ENCODE results near the gene GIGYF1. TPM values are rescaled to one million over a fixed set of nuclear protein-coding genes. Genes with fewer than 3 reads are reported as not detected.
A peak's percentile ranks its signal among the peaks of the same experiment; 100 is the strongest.

Gene GIGYF1
- total RNA-seq, 1 experiment from 2014 or later = 22.1 TPM

GRCh38 chr7:100687751-100688300 lies 6.2 kb downstream of the GIGYF1 start:
- in situ Hi-C loops (cut with HindIII; ENCODE audit: low pct_unique_long_range_greater_than_20kb, low sequenced_read_pairs) = no loop called here
- no peak for DNase-seq (ENCODE audit: low read depth, low spot score)

- DNase-seq (ENCODE audit: low read depth, low spot score) = no peak
- in situ Hi-C loops (cut with HindIII; ENCODE audit: low pct_unique_long_range_greater_than_20kb, low sequenced_read_pairs) = no loop called here
These were observed 6.8 kb downstream of the GIGYF1 start for GRCh38 chr7:100687261-100687660.

- in situ Hi-C loops (cut with HindIII; ENCODE audit: low pct_unique_long_range_greater_than_20kb, low sequenced_read_pairs) = no loop called here
- no peak for DNase-seq (ENCODE audit: low read depth, low spot score)
These were observed 7.2 kb downstream of the GIGYF1 start for GRCh38 chr7:100686822-100687211.

GRCh38 chr7:100686201-100686821 lies 7.7 kb downstream of the GIGYF1 start:
- DNase-seq (ENCODE audit: low read depth, low spot score) = no peak
- in situ Hi-C loops (cut with HindIII; ENCODE audit: low pct_unique_long_range_greater_than_20kb, low sequenced_read_pairs) = no loop called here

- in situ Hi-C loops (cut with HindIII; ENCODE audit: low pct_unique_long_range_greater_than_20kb, low sequenced_read_pairs) = no loop called here
- DNase-seq (ENCODE audit: low read depth, low spot score) = no peak
These were observed 8.4 kb downstream of the GIGYF1 start for GRCh38 chr7:100685631-100686145.

- no peak for DNase-seq (ENCODE audit: low read depth, low spot score)
- in situ Hi-C loops (cut with HindIII; ENCODE audit: low pct_unique_long_range_greater_than_20kb, low sequenced_read_pairs) = no loop called here
These were observed 8.9 kb downstream of the GIGYF1 start for GRCh38 chr7:100685049-100685605.

- in situ Hi-C loops (cut with HindIII; ENCODE audit: low pct_unique_long_range_greater_than_20kb, low sequenced_read_pairs) = no loop called here
- no peak for DNase-seq (ENCODE audit: low read depth, low spot score)
These were observed 9.5 kb downstream of the GIGYF1 start for GRCh38 chr7:100684534-100685042.

- in situ Hi-C loops (cut with HindIII; ENCODE audit: low pct_unique_long_range_greater_than_20kb, low sequenced_read_pairs) = no loop called here
- no peak for DNase-seq (ENCODE audit: low read depth, low spot score)
These were observed 10.2 kb downstream of the GIGYF1 start for GRCh38 chr7:100683659-100684533.

- in situ Hi-C loops (cut with HindIII; ENCODE audit: low pct_unique_long_range_greater_than_20kb, low sequenced_read_pairs) = no loop called here
- DNase-seq (ENCODE audit: low read depth, low spot score) = no peak
These were observed 10.9 kb downstream of the GIGYF1 start for GRCh38 chr7:100682991-100683658.

GRCh38 chr7:100682228-100682741 lies 11.8 kb downstream of the GIGYF1 start:
- no peak for DNase-seq (ENCODE audit: low read depth, low spot score)
- in situ Hi-C loops (cut with HindIII; ENCODE audit: low pct_unique_long_range_greater_than_20kb, low sequenced_read_pairs) = no loop called here

GRCh38 chr7:100681491-100682227 lies 12.4 kb downstream of the GIGYF1 start:
- in situ Hi-C loops (cut with HindIII; ENCODE audit: low pct_unique_long_range_greater_than_20kb, low sequenced_read_pairs) = no loop called here

GRCh38 chr7:100680576-100681271 lies 13.3 kb downstream of the GIGYF1 start:
- in situ Hi-C loops (cut with HindIII; ENCODE audit: low pct_unique_long_range_greater_than_20kb, low sequenced_read_pairs) = no loop called here
- DNase-seq (ENCODE audit: low read depth, low spot score) = no peak

More at GRCh38 chr7:100681491-100682227, 12.4 kb downstream of the GIGYF1 start:
- no peak for DNase-seq (ENCODE audit: low read depth, low spot score)

GRCh38 chr7:100679927-100680575 lies 14.0 kb downstream of the GIGYF1 start:
- in situ Hi-C loops (cut with HindIII; ENCODE audit: low pct_unique_long_range_greater_than_20kb, low sequenced_read_pairs) = no loop called here
- peak; percentile 35 for DNase-seq (ENCODE audit: low read depth, low spot score)

GRCh38 chr7:100679129-100679926 lies 14.7 kb downstream of the GIGYF1 start:
- in situ Hi-C loops (cut with HindIII; ENCODE audit: low pct_unique_long_range_greater_than_20kb, low sequenced_read_pairs) = no loop called here
- DNase-seq (ENCODE audit: low read depth, low spot score) = no peak
